EL (cell line): ENCODE results near the gene SDK1.

Experiments
- DNase-seq: peaks from one replicate; pipeline ENCODE4 v3.0.0-alpha.2; 2016

Gene SDK1

GRCh38 chr7:3292694-3293093, 8.4 kb upstream of the SDK1 start:
- no peak for DNase-seq

DNA sequence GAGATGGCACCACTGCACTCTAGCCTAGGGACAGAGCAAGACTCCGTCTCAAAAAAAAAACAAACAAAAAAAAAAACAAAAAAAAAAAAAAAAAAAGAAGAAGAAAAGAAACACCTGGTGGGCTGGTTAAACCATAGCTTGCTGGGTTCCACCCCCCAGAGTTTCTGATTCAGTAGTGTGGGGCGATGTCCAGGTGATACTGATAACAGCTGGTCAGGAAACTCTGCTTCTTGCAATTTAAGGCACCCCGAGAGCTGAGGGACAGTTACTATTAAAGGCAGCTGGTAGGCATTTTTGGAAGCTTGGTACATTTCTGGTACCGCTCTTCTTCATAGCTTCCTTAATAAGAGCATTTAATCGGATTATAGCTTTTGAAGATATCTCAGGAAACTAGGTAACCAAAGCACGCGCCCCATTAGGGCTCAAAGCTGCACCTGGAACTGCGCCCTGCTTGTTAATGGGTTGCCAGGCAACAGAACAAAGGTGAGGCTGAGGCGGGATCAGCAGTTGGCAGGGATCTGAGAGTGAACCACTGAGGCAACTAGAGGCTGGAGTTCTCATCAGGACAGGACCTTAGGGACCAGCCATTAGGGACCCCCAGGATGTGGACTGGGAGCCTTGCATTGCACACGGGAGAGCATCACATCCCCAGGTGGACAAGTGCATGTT, 6.5 kb upstream of the SDK1 start:
- no peak for DNase-seq

DNA sequence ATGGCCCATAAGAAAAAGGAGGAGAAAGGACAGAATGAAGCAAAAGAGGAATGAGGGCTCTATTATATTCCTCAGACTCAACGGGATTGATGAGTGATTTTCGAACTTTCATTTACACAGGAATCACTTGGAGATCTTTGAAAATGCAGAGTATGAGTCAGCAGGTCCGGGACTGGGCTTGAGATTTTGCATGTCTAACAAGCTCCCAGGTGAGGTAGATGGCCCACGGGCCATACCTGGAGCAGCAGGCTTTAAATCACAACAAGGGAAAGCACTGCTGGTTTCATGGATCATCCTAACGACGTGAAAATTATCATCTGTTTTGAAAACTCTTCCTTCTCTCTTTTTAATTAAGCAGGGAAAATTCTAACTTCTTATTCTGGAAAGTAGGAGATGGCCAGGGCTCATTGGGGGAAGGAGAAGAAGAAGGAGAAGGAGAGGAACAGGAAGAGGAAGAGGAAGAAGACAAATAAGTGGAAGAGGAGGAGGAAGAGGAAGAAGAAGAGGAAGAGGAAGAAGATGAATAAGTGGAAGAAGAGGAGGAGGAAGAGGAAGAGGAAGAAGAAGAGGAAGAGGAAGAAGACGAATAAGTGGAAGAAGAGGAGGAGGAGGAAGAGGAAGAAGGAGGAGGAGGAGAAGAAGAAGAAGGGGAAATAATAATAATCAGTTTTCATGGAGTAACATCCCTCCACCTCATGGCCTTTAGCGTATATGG, 3.8 kb upstream of the SDK1 start:
- no peak for DNase-seq

GRCh38 chr7:3300221-3300650, 816 bp upstream of the SDK1 start:
- no peak for DNase-seq

DNA sequence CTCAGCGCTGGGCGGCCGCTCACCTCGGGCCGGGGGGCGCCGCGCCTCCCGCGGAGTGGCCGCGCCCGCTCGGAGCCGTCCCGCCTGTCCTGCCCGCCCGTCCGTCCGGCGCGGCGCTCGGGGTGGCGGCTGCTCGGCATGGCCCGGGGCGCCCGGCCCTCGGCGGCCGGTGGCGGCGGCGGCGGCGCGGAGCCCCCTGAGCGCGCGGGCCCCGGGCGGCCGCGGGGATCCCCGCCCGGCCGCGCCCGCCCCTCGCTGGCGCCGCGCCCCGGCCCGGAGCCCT, 338 bp downstream of the SDK1 start:
- no peak for DNase-seq

- no peak for DNase-seq
These were observed 973 bp downstream of the SDK1 start for GRCh38 chr7:3301831-3302618.

DNA sequence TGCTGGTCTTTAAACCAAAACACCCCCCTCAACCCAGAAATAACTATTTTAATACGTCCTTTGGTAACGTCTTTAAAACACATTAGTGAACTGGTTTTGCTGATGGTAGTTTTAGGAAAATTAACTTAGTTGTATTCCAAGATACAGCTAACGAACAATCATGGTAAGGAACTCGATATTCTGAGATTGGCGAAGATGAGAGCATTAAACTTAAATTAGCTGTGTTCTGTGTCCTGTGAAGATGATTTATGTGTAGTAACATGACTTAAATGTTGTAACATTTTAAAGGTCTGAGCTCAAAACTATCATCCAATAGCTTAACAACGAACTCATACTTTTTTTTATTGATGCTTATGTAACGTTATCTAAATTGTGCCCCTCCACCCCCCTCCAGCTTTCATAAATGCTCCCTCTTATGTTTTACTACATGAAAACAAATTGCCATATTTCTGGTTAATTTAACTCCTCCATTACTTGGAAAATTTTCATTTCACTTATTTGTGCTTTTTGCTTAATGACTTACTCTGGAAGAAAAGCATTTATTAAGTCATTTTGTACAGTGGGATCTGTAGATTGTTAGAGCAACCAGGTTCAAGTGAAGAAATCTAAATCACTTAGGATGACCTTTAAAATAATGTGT, 1.7 kb downstream of the SDK1 start:
- no peak for DNase-seq

- no peak for DNase-seq
These were observed 3.1 kb downstream of the SDK1 start for GRCh38 chr7:3304131-3304530.

- DNase-seq: no peak
These were observed 6.4 kb downstream of the SDK1 start for GRCh38 chr7:3307435-3307834.

- no peak for DNase-seq
These were observed 8.1 kb downstream of the SDK1 start for GRCh38 chr7:3309140-3309539.

DNA sequence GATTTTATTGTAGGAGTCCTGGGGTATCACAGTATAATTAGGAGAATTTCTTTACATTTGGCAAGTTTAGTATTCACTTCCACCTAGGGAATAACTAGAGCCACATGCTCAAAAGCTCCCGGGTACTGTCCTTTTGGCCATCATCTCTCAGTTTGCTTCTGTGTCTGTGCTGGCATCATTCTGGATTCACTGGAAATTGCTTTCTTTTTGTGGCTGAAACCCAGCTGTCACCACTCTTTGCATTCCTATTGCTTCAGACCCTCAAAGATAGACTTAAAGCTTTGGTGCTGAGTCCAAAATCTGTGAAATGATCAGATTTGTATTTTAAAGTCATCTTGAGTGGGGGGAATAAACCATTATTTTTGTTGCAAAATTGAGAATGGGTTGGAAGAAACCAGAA, 8.9 kb downstream of the SDK1 start:
- no peak for DNase-seq

GRCh38 chr7:3310884-3311283, 9.8 kb downstream of the SDK1 start:
- DNase-seq: no peak

DNA sequence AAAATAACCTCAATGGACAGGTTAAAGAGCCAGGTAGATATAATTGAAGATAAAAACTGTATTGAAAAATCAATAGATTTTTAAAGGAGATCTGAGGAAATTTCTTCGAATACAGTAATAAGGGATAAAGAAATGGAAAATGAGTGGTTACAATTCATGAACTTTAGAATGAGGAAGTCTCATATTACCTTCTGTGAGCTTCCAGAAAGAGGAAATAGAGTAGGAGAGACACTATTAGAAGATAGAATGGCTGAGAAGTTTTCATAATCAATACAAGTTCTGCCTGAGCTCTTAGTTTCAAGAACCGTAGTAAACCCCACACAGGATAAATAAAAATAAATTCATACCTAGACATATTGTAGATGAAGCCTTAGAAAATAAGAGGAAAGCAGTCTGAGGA, 11.5 kb downstream of the SDK1 start:
- DNase-seq: no peak

DNA sequence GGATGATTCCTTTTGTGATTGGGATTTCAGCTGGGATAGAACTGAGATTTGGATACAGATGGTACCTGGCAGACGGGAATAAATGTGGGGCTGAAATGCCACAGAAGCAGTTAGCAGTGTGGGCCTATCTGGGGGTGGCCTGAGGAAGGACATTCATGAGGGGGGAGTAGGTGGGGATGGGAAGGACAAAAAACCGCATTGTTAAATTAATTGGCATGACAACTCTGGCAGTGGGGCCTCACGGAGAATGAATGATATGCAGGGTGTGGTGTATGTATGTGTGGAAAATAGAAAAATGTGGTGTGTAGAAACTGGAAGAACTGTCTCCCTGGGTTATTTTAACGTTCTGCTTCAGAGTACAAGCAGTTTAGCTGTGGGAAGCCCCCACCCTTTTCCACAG, 17.8 kb downstream of the SDK1 start:
- DNase-seq: no peak

DNA sequence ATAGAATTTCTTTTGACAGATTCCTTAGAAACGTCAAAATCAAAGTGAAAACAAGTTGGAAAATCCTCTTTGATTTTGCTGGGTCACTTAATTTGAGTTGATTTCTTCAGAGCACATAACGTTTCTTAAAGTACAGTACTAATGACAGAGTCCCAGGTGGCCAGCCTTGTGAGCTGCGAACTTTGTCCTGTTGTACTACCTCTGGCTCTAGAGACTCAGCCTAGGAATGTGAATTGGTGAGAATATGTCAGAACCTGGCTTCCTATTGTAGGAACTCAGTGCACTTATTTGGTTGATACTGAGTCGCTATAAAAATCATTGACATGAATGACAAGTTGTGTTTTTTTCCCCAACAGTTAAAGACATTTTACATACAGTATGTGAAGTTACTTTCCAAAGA, 20.2 kb downstream of the SDK1 start:
- DNase-seq: no peak

- no peak for DNase-seq
These were observed 20.7 kb downstream of the SDK1 start for GRCh38 chr7:3321745-3322144.

GRCh38 chr7:3326246-3326645, 25.2 kb downstream of the SDK1 start:
- no peak for DNase-seq

GRCh38 chr7:3327099-3327498, 26.0 kb downstream of the SDK1 start:
- no peak for DNase-seq

DNA sequence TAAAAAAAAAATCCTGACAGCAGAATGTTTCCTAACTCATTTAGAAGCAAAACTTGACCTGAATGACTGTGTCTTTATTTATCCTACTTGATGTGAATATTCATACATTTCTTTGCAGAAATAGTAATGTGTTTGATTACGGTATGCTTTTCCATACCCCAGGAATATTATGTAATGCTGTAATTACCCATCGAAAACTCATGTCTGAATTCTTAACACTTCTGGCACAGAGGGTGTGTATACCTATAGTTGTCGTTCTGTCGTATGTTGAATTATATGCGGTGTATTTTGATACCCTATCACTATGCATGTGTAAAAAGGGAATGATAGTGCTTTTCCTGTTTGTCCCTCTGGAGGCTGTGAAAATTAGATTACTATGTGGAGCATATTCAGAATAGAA, 26.6 kb downstream of the SDK1 start:
- no peak for DNase-seq

GRCh38 chr7:3332308-3332707, 31.3 kb downstream of the SDK1 start:
- DNase-seq: no peak

DNA sequence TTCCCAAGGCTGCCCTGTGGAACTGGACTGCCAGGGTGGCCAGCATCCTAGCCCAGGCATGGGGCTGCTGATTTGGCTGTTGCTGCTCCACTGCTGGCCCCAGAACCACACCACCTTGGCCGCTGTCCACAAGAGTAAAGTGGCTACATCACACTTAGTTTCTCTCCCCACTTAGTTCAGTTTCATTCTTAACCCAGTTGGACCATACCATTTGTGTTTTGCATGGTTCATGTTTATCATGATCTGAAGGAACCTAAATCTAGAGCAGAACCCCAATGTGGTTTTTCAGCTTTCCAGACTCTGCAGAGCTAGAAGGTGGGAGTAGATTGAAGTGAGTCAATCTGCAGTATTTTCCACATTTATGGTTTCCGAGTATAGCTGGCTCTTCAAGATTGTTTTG, 32.8 kb downstream of the SDK1 start:
- DNase-seq: no peak

- DNase-seq: no peak
These were observed 35.1 kb downstream of the SDK1 start for GRCh38 chr7:3336042-3336665.

GRCh38 chr7:3338161-3338560, 37.1 kb downstream of the SDK1 start:
- no peak for DNase-seq
